ENCODE data around the gene GSK3A. TPM values are rescaled to one million over a fixed set of nuclear protein-coding genes. Genes with fewer than 3 reads are reported as not detected.

The GSK3A gene
- total RNA-seq, 1 donor from 2014 or later, result 50.3 TPM

DNA sequence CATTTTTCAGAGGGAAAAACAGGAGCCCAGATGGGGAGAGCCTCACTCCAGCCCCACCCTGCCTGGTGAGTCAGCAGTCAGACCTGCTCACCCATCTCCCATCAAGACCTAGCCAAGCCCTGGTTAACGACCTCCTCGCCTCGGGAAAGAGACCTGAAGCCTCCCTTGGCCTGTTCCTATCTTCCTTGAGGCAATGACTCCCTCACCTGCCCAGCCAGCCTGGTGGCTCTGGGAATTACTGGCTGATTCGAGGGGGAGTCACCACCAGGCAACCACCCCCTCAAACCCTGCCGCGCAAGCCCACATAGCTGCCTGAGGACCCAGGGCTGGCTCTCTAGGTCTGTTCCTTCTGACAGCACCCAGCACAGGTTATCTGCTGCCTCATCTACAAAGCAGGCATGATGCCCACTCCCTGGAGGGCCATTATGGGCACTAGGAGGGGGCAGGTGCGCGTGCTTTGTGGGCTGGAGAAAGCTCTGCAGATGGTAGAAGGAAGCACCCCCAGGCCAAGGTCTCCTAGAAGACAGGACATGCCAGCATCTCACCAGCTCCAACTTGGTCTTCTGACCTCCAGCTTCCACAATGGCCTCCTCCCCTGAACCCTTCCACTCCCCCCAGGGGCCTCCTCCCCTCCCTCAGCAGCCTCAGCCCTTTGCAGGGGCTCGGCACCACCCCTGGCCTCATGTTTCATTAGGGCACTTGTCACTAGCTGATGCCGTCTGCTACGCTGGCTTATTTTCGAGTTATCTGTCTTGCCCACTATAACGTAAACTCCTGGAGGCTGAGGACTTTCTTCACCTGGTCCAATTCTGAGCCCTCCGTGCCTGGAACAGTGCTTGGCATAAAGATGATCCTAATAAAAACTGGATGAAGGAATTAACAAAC is 35.3 kb downstream of the GSK3A start:
- TF ChIP-seq, protein P1, sequence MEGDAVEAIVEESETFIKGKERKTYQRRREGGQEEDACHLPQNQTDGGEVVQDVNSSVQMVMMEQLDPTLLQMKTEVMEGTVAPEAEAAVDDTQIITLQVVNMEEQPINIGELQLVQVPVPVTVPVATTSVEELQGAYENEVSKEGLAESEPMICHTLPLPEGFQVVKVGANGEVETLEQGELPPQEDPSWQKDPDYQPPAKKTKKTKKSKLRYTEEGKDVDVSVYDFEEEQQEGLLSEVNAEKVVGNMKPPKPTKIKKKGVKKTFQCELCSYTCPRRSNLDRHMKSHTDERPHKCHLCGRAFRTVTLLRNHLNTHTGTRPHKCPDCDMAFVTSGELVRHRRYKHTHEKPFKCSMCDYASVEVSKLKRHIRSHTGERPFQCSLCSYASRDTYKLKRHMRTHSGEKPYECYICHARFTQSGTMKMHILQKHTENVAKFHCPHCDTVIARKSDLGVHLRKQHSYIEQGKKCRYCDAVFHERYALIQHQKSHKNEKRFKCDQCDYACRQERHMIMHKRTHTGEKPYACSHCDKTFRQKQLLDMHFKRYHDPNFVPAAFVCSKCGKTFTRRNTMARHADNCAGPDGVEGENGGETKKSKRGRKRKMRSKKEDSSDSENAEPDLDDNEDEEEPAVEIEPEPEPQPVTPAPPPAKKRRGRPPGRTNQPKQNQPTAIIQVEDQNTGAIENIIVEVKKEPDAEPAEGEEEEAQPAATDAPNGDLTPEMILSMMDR (IDR thresholded peaks at IDR 0.05; ENCODE audit: insufficient read depth, low read depth, low read length), result no peak
- no peak for TF ChIP-seq EZH2 (IDR thresholded peaks at IDR 0.05; ENCODE audit: insufficient read depth, low read length)
- DNase-seq (ENCODE audit: low read depth) (peak; percentile 56), FAIRE-seq (no peak)
- H3K9me3 Mint-ChIP-seq (ENCODE audit: unreplicated experiment), result no peaks in the 10 kb centered on the region
- Histone ChIP-seq H3K79me2 (ENCODE audit: insufficient read depth, low read length) (peaks cover 21% of the 10 kb centered on the region), H3K27ac (ENCODE audit: low read depth, low read length) (peak overlapping the region; percentile 82), H3K9me3 (ENCODE audit: insufficient read depth, low read depth, low read length) (no peaks in the 10 kb centered on the region), H3K9ac (ENCODE audit: low read length) (peak overlapping the region; percentile 22), H3K27me3 (ENCODE audit: insufficient read depth, low read length) (no peaks in the 10 kb centered on the region), H3K4me2 (ENCODE audit: low read length) (peak overlapping the region; percentile 71), H3K4me1 (ENCODE audit: insufficient read depth, low read length) (peaks cover 36% of the 10 kb centered on the region), H3K4me3 (ENCODE audit: insufficient read depth, low read depth, low read length) (peak overlapping the region; percentile 6), H2AFZ (ENCODE audit: low read depth, low read length) (no peak overlapping the region), H4K20me1 (ENCODE audit: insufficient read depth, low read length) (peaks cover 13% of the 10 kb centered on the region), H3K36me3 (ENCODE audit: insufficient read depth, low read length) (peaks cover 11% of the 10 kb centered on the region)
- peak overlapping the region; percentile 71 for H3K4me3 Mint-ChIP-seq (ENCODE audit: unreplicated experiment)
- no peaks in the 10 kb centered on the region for H3K27me3 Mint-ChIP-seq (ENCODE audit: low read depth, unreplicated experiment)
- H3K4me1 Mint-ChIP-seq (ENCODE audit: low read depth, unreplicated experiment), result peaks cover 27% of the 10 kb centered on the region
- peak overlapping the region; percentile 91 for H3K27ac Mint-ChIP-seq (ENCODE audit: unreplicated experiment)
- peaks cover 44% of the 10 kb centered on the region for H3K36me3 Mint-ChIP-seq (ENCODE audit: low read depth, unreplicated experiment)

DNA sequence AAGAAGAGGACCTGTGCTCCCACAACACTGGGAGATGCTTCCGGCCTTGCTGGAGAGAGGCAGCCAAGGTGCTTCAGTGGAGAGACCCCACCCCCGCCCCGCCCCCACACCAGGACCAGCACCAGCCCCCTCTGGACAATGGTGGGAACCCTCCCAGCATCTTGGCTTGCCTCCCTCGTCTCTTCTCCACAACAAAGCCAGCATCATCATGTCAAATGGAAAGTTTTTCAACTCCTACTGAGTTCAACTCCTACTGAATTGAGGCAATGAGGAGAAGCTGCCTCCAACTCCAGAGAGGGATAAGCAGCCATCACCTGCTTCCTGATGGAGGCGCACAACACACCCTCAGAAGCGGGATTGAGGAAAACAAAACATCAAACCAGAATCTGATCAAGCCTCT is 37.7 kb downstream of the GSK3A start:
- H3K79me2 ChIP-seq (ENCODE audit: insufficient read depth, low read length), result peaks cover 34% of the 10 kb centered on the region
- H3K27me3 ChIP-seq (ENCODE audit: insufficient read depth, low read length), result no peaks in the 10 kb centered on the region
- TF ChIP-seq EZH2 (IDR thresholded peaks at IDR 0.05; ENCODE audit: insufficient read depth, low read length), result no peak
- TF ChIP-seq, protein P1 (IDR thresholded peaks at IDR 0.05; ENCODE audit: insufficient read depth, low read depth, low read length), result no peak
- Mint-ChIP-seq H3K27ac (ENCODE audit: unreplicated experiment) (no peak overlapping the region), H3K4me3 (ENCODE audit: unreplicated experiment) (no peak overlapping the region), H3K9me3 (ENCODE audit: unreplicated experiment) (no peaks in the 10 kb centered on the region), H3K27me3 (ENCODE audit: low read depth, unreplicated experiment) (no peaks in the 10 kb centered on the region), H3K36me3 (ENCODE audit: low read depth, unreplicated experiment) (peaks cover 53% of the 10 kb centered on the region), H3K4me1 (ENCODE audit: low read depth, unreplicated experiment) (peaks cover 28% of the 10 kb centered on the region)
- peaks cover 37% of the 10 kb centered on the region for H4K20me1 ChIP-seq (ENCODE audit: insufficient read depth, low read length)
- H3K9ac ChIP-seq (ENCODE audit: low read length), result no peak overlapping the region
- FAIRE-seq, result no peak
- no peak overlapping the region for H2AFZ ChIP-seq (ENCODE audit: low read depth, low read length)
- H3K9me3 ChIP-seq (ENCODE audit: insufficient read depth, low read depth, low read length), result no peaks in the 10 kb centered on the region
- no peak overlapping the region for H3K27ac ChIP-seq (ENCODE audit: low read depth, low read length)
- H3K36me3 ChIP-seq (ENCODE audit: insufficient read depth, low read length), result peaks cover 11% of the 10 kb centered on the region
- DNase-seq (ENCODE audit: low read depth), result no peak
- peaks cover 36% of the 10 kb centered on the region for H3K4me1 ChIP-seq (ENCODE audit: insufficient read depth, low read length)
- H3K4me3 ChIP-seq (ENCODE audit: insufficient read depth, low read depth, low read length), result no peak overlapping the region
- no peak overlapping the region for H3K4me2 ChIP-seq (ENCODE audit: low read length)

DNA sequence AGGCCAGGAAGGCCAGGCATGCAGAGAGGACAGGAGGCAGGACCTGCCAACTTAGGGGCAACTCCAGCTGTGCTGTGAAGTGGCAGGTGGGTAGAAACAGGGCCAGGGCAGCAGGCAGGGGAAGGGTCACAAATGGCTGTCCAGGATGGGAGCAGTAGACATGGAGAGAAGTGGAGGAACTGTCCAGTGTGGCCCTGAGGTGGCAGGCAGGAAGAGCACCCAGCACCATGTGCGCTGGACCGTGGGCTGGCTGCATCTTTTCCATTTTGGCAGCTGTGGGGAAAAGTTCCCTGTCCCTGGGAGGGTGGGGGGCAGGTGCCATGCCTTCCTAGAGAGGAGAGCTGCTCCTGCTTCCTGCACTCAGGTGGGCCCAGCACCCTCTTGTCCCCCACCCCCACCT is 38.7 kb downstream of the GSK3A start:
- Histone ChIP-seq H3K27ac (ENCODE audit: low read depth, low read length) (no peak overlapping the region), H3K36me3 (ENCODE audit: insufficient read depth, low read length) (peaks cover 10% of the 10 kb centered on the region), H3K4me2 (ENCODE audit: low read length) (no peak overlapping the region), H3K9me3 (ENCODE audit: insufficient read depth, low read depth, low read length) (no peaks in the 10 kb centered on the region), H2AFZ (ENCODE audit: low read depth, low read length) (no peak overlapping the region), H3K9ac (ENCODE audit: low read length) (no peak overlapping the region), H3K27me3 (ENCODE audit: insufficient read depth, low read length) (no peaks in the 10 kb centered on the region), H3K4me3 (ENCODE audit: insufficient read depth, low read depth, low read length) (no peak overlapping the region), H3K79me2 (ENCODE audit: insufficient read depth, low read length) (peaks cover 29% of the 10 kb centered on the region), H3K4me1 (ENCODE audit: insufficient read depth, low read length) (peaks cover 36% of the 10 kb centered on the region), H4K20me1 (ENCODE audit: insufficient read depth, low read length) (peaks cover 40% of the 10 kb centered on the region)
- H3K27ac Mint-ChIP-seq (ENCODE audit: unreplicated experiment), result no peak overlapping the region
- peaks cover 30% of the 10 kb centered on the region for H3K4me1 Mint-ChIP-seq (ENCODE audit: low read depth, unreplicated experiment)
- DNase-seq (ENCODE audit: low read depth) (no peak), FAIRE-seq (no peak)
- peaks cover 50% of the 10 kb centered on the region for H3K36me3 Mint-ChIP-seq (ENCODE audit: low read depth, unreplicated experiment)
- no peak overlapping the region for H3K4me3 Mint-ChIP-seq (ENCODE audit: unreplicated experiment)
- no peaks in the 10 kb centered on the region for H3K27me3 Mint-ChIP-seq (ENCODE audit: low read depth, unreplicated experiment)
- H3K9me3 Mint-ChIP-seq (ENCODE audit: unreplicated experiment), result no peaks in the 10 kb centered on the region
- TF ChIP-seq EZH2 (IDR thresholded peaks at IDR 0.05; ENCODE audit: insufficient read depth, low read length), result no peak
- TF ChIP-seq, protein P1 (IDR thresholded peaks at IDR 0.05; ENCODE audit: insufficient read depth, low read depth, low read length), result no peak
